Astrocyte (in vitro differentiated cells and primary cell): ENCODE data around the gene COX7B2.

Source experiments
- CTCF ChIP-seq: IDR thresholded peaks from 2 replicates; pipeline ENCODE4 v1.5.1; 2011; ENCODE audit warnings: low read depth, mild to moderate bottlenecking, inconsistent platforms, low read length, moderate library complexity; ENCODE audit not compliant: insufficient read depth
- EZH2 ChIP-seq: IDR thresholded peaks from 2 replicates; pipeline ENCODE4 v1.6.1; 2012; ENCODE audit warnings: mild to moderate bottlenecking, low read length, inconsistent platforms; ENCODE audit not compliant: insufficient read depth

GRCh38 chr4:46952451-46952850 lies 43.4 kb upstream of the COX7B2 start:
- TF ChIP-seq CTCF (no peak), EZH2 (no peak)
